HepG2 (cell line): Measurements from ENCODE around the gene B3GALNT2. TPM values are rescaled to one million over a fixed set of nuclear protein-coding genes. Genes with fewer than 3 reads are reported as not detected.

Experiments
- BRCA1 ChIP-seq: sonication (generic); formaldehyde crosslinking; IDR thresholded peaks from 2 replicates; pipeline ENCODE4 v1.4.0; 2020; ENCODE audit warnings: missing genetic modification reagents
- CREM ChIP-seq, 2 experiments: sonication (generic) in 1 of 2; formaldehyde crosslinking in 1 of 2; IDR thresholded peaks; 2 replicates each; pipeline versions ENCODE4 v1.4.0 to v1.6.1; 2016 to 2020; ENCODE audit warnings: antibody characterized with exemption in 1 of 2, mild to moderate bottlenecking in 1 of 2, missing genetic modification reagents in 1 of 2
- EHMT2 ChIP-seq: fragments of 200-600 bp; sonication (generic); IDR thresholded peaks from 2 replicates; pipeline ENCODE4 v1.7.0; 2017; ENCODE audit warnings: antibody characterized with exemption, low read depth, low read length, borderline replicate concordance
- FOXM1 ChIP-seq: sonication (generic); formaldehyde crosslinking; IDR thresholded peaks from 2 replicates; pipeline ENCODE4 v1.5.0; 2020; ENCODE audit warnings: missing genetic modification reagents
- MIER3 ChIP-seq: IDR thresholded peaks from 2 replicates; pipeline ENCODE4 v1.6.1; 2016; ENCODE audit warnings: missing compliant biosample characterization, borderline replicate concordance
- NR3C1 ChIP-seq: sonication (generic); formaldehyde crosslinking; IDR thresholded peaks from 2 replicates; pipeline ENCODE4 v1.4.0; 2020; ENCODE audit warnings: missing genetic modification reagents
- SP4 ChIP-seq: sonication (generic); formaldehyde crosslinking; IDR thresholded peaks from 2 replicates; pipeline ENCODE4 v1.8.1; 2023; ENCODE audit warnings: mild to moderate bottlenecking, missing genetic modification reagents
- ZFX ChIP-seq: sonication (generic); formaldehyde crosslinking; IDR thresholded peaks from 2 replicates; pipeline ENCODE4 v1.4.0; 2020; ENCODE audit warnings: mild to moderate bottlenecking, low read depth, missing genetic modification reagents, moderate library complexity
- ZKSCAN1 ChIP-seq: fragments of 150-350 bp; IDR thresholded peaks from 2 replicates; pipeline ENCODE4 v1.6.1; 2014; ENCODE audit warnings: low read length
- ZNF496 ChIP-seq: sonication (generic); formaldehyde crosslinking; IDR thresholded peaks from 2 replicates; pipeline ENCODE4 v1.8.1; 2023; ENCODE audit warnings: mild to moderate bottlenecking, moderate library complexity, missing genetic modification reagents; ENCODE audit not compliant: insufficient replicate concordance
- ZNF577 ChIP-seq: sonication (generic); formaldehyde crosslinking; IDR thresholded peaks from 2 replicates; pipeline ENCODE4 v1.4.0; 2020; ENCODE audit warnings: mild to moderate bottlenecking, low read depth, missing genetic modification reagents, borderline replicate concordance
- ZNF772 ChIP-seq: sonication (generic); formaldehyde crosslinking; IDR thresholded peaks from 2 replicates; pipeline ENCODE4 v1.5.0; 2020; ENCODE audit warnings: mild to moderate bottlenecking, missing genetic modification reagents
- ZNF792 ChIP-seq: IDR thresholded peaks from 2 replicates; pipeline ENCODE4 v1.6.1; 2016
- ZNF841 ChIP-seq: sonication (generic); formaldehyde crosslinking; IDR thresholded peaks from 2 replicates; pipeline ENCODE4 v1.8.1; 2023; ENCODE audit warnings: missing genetic modification reagents, borderline replicate concordance
- polyA plus RNA-seq, 8 experiments: library from polyadenylated mRNA; depleted of rRNA in 3 of 8; stranded (reverse) in 7 of 8; unstranded in 1 of 8; fragments of >200 nt; fragmentation: Illumina TruSeq in 4 of 8; extraction: Trizol in 4 of 8; gene quantifications; 2 replicates each; pipeline versions ENCODE4 v1.2.1 to v1.2.3, GENCODE V29; 2011 to 2016; ENCODE audit warnings: low read depth in 4 of 8, missing spikeins in 1 of 8, mixed read lengths in 1 of 8; ENCODE audit not compliant: insufficient read depth in 1 of 8
- total RNA-seq, 5 experiments: library from RNA; depleted of rRNA; stranded (reverse); fragments of >200 nt; fragmentation: Illumina TruSeq; extraction: Trizol; gene quantifications; 2 replicates each; pipeline ENCODE4 v1.2.3, GENCODE V29; 2016; ENCODE audit warnings: low read depth in 1 of 5
- TF ChIP-seq, protein P1 (sequence below): sonication (generic); formaldehyde crosslinking; IDR thresholded peaks from 2 replicates; pipeline ENCODE4 v1.5.0; 2020; ENCODE audit warnings: mild to moderate bottlenecking, missing genetic modification reagents
- TF ChIP-seq, protein P2 (sequence below): sonication (generic); formaldehyde crosslinking; IDR thresholded peaks from 2 replicates; pipeline ENCODE4 v1.4.0; 2020; ENCODE audit warnings: mild to moderate bottlenecking, missing genetic modification reagents
- TF ChIP-seq, protein P3 (sequence below): sonication (generic); formaldehyde crosslinking; IDR thresholded peaks from 2 replicates; pipeline ENCODE4 v1.4.0; 2020; ENCODE audit warnings: mild to moderate bottlenecking, missing genetic modification reagents, borderline replicate concordance
- TF ChIP-seq, protein P4 (sequence below): sonication (generic); formaldehyde crosslinking; IDR thresholded peaks from 2 replicates; pipeline ENCODE4 v1.5.0; 2020; ENCODE audit warnings: missing genetic modification reagents
- TF ChIP-seq, protein P5 (sequence below): sonication (generic); IDR thresholded peaks from 2 replicates; pipeline ENCODE4 v1.6.1; 2016; ENCODE audit warnings: low read depth, borderline replicate concordance
- TF ChIP-seq, protein P6 (sequence below): sonication (generic); formaldehyde crosslinking; IDR thresholded peaks from 2 replicates; pipeline ENCODE4 v1.4.0; 2020; ENCODE audit warnings: missing genetic modification reagents

B3GALNT2 gene
- total and polyA plus RNA-seq, 2 of the 13 experiments (the other 11 are each of a cell fraction or from before 2014, with no cell fraction given), result 16.5 to 28.9 TPM

DNA sequence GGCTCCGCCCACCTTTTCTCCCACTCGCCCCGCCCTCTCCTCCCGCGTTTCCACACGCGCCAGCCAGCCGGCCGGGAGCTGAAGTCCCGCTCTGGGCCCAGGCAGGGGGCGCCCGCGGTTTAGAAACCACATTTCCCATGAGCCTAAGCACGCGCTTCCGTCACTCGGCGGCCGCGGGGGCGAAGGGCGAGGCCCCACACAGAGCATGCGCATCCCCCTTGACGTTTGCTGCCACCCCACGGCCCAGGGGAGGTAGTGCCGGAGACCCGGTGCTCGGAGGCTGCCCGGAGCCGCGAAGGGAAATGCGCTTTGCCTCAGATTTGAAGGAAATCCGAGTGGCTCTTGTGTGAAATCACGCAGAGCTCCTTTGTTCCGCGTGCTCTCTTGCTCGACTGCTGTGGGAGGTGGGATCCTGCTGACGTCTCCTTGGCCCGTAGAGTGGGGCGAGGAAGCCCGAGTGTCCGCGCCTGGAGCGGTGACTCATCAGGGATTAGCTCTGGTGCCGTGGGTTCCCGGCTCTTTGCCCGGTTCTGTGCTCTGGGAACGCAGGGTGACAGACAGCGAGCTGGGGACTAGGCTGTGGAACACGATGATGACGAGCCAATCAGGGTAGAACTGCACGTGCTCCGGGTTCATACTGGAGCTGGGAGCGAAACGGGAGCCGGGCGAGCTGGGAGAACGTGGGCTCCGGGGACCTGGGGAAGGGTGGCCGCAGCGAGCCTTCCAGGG is 406 bp upstream of the B3GALNT2 start (continued):
- TF ChIP-seq, protein P1, sequence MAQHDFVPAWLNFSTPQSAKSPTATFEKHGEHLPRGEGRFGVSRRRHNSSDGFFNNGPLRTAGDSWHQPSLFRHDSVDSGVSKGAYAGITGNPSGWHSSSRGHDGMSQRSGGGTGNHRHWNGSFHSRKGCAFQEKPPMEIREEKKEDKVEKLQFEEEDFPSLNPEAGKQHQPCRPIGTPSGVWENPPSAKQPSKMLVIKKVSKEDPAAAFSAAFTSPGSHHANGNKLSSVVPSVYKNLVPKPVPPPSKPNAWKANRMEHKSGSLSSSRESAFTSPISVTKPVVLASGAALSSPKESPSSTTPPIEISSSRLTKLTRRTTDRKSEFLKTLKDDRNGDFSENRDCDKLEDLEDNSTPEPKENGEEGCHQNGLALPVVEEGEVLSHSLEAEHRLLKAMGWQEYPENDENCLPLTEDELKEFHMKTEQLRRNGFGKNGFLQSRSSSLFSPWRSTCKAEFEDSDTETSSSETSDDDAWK, result no peak
- peak; percentile 59 for TF ChIP-seq ZNF772 (CRISPR knock-in tag)
- TF ChIP-seq, protein P2, sequence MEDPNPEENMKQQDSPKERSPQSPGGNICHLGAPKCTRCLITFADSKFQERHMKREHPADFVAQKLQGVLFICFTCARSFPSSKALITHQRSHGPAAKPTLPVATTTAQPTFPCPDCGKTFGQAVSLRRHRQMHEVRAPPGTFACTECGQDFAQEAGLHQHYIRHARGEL, result peak; percentile 91
- peak; percentile 49; the same call in 1 of the 2 replicates for TF ChIP-seq MIER3
- peak; percentile 93 for TF ChIP-seq SP4
- TF ChIP-seq, protein P3, sequence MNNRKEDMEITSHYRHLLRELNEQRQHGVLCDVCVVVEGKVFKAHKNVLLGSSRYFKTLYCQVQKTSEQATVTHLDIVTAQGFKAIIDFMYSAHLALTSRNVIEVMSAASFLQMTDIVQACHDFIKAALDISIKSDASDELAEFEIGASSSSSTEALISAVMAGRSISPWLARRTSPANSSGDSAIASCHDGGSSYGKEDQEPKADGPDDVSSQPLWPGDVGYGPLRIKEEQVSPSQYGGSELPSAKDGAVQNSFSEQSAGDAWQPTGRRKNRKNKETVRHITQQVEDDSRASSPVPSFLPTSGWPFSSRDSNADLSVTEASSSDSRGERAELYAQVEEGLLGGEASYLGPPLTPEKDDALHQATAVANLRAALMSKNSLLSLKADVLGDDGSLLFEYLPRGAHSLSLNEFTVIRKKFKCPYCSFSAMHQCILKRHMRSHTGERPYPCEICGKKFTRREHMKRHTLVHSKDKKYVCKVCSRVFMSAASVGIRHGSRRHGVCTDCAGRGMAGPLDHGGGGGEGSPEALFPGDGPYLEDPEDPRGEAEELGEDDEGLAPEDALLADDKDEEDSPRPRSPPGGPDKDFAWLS (CRISPR knock-in tag), result no peak
- no peak for TF ChIP-seq NR3C1 (CRISPR knock-in tag)
- TF ChIP-seq, protein P4, sequence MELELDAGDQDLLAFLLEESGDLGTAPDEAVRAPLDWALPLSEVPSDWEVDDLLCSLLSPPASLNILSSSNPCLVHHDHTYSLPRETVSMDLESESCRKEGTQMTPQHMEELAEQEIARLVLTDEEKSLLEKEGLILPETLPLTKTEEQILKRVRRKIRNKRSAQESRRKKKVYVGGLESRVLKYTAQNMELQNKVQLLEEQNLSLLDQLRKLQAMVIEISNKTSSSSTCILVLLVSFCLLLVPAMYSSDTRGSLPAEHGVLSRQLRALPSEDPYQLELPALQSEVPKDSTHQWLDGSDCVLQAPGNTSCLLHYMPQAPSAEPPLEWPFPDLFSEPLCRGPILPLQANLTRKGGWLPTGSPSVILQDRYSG (CRISPR knock-in tag), result no peak
- TF ChIP-seq ZNF792 (CRISPR knock-in tag), result peak; percentile 21; the same call in 1 of the 2 replicates
- 0 out of 2 replicates have a peak, but pooled peaks have one; percentile 9 for TF ChIP-seq FOXM1 (CRISPR knock-in tag)
- no peak for TF ChIP-seq ZNF496 (CRISPR knock-in tag)
- no peak for TF ChIP-seq EHMT2
- TF ChIP-seq ZKSCAN1, result no peak
- peak; percentile 96 for TF ChIP-seq CREM (IDR thresholded peaks at IDR 0.05)
- TF ChIP-seq CREM (CRISPR knock-in tag; IDR thresholded peaks at IDR 0.05), result peak; percentile 71; the same call in 1 of the 2 replicates
- TF ChIP-seq, protein P5, sequence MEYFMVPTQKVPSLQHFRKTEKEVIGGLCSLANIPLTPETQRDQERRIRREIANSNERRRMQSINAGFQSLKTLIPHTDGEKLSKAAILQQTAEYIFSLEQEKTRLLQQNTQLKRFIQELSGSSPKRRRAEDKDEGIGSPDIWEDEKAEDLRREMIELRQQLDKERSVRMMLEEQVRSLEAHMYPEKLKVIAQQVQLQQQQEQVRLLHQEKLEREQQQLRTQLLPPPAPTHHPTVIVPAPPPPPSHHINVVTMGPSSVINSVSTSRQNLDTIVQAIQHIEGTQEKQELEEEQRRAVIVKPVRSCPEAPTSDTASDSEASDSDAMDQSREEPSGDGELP, result no peak
- TF ChIP-seq ZNF841 (CRISPR knock-in tag), result no peak
- TF ChIP-seq ZFX (CRISPR knock-in tag), result peak; percentile 48; the same call in 1 of the 2 replicates
- no peak for TF ChIP-seq BRCA1 (CRISPR knock-in tag)
- TF ChIP-seq, protein P6, sequence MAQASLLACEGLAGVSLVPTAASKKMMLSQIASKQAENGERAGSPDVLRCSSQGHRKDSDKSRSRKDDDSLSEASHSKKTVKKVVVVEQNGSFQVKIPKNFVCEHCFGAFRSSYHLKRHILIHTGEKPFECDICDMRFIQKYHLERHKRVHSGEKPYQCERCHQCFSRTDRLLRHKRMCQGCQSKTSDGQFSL (CRISPR knock-in tag), result no peak
- no peak for TF ChIP-seq ZNF577 (CRISPR knock-in tag)
